Sigmoid colon (tissue), 4 donors: ENCODE data around the gene ARL5C.

Experiments
- CTCF ChIP-seq, 4 experiments: fragments of 450-650 bp in 3 of 4; fragments of 200-600 bp in 1 of 4; IDR thresholded peaks; one replicate each; pipeline ENCODE4 v1.5.1; 2016 to 2019; ENCODE audit warnings: antibody characterized with exemption in 4 of 4, mild to moderate bottlenecking in 3 of 4, moderate library complexity in 2 of 4
- EP300 ChIP-seq, 4 donors: sonication (generic); formaldehyde crosslinking; IDR thresholded peaks; one replicate each; pipeline ENCODE4 v1.6.1; 2017; ENCODE audit warnings: antibody characterized with exemption in 4 of 4
- POLR2A ChIP-seq, 2 donors: fragments of 450-650 bp; IDR thresholded peaks; one replicate each; pipeline ENCODE4 v1.6.1; 2016; ENCODE audit warnings: antibody characterized with exemption in 2 of 2, mild to moderate bottlenecking in 2 of 2, moderate library complexity in 2 of 2

GRCh38 chr17:39209317-39210092 lies 43.5 kb upstream of the ARL5C start:
- TF ChIP-seq CTCF (IDR thresholded peaks at IDR 0.05) (no peak), POLR2A (IDR thresholded peaks at IDR 0.05) (no peak), EP300 (IDR thresholded peaks at IDR 0.05) (peak in 3 of 4 donors; percentile 61 to 81 (median 70))
